Tibial artery (tissue), 4 donors: ENCODE measurements around the gene SP3.

ENCODE experiments used
- DNase-seq, 2 donors: peaks; one replicate each; pipeline ENCODE4 v3.0.0-alpha.2; 2019
- H3K27ac ChIP-seq, 2 donors: fragments of 200-600 bp; sonication (generic) in 1 of 2; 1 replicate in 1 of 2; 2 replicates in 1 of 2; pipeline ENCODE4 v1.5.1; 2018 to 2019; ENCODE audit warnings: mild to moderate bottlenecking in 1 of 2
- H3K27me3 ChIP-seq, 2 donors: fragments of 200-600 bp; sonication (generic) in 1 of 2; one replicate each; pipeline versions ENCODE4 v1.5.1 to v1.6.0; 2016 to 2019
- H3K36me3 ChIP-seq, 3 donors: fragments of 200-600 bp; sonication (generic) in 2 of 3; one replicate each; pipeline ENCODE4 v1.5.1; 2016 to 2019; ENCODE audit warnings: mild to moderate bottlenecking in 2 of 3
- H3K4me1 ChIP-seq, 4 donors: fragments of 200-600 bp; sonication (generic) in 2 of 4; 1 replicate in 3 of 4; 2 replicates in 1 of 4; pipeline ENCODE4 v1.5.1; 2016 to 2019
- H3K4me3 ChIP-seq, 2 donors: fragments of 200-600 bp; sonication (generic) in 1 of 2; 1 replicate in 1 of 2; 2 replicates in 1 of 2; pipeline ENCODE4 v1.5.1; 2018 to 2019; ENCODE audit warnings: mild to moderate bottlenecking in 2 of 2
- H3K9me3 ChIP-seq, 3 donors: fragments of 200-600 bp; sonication (generic) in 1 of 3; one replicate each; pipeline ENCODE4 v1.5.1; 2016 to 2019
- intact Hi-C: fragments of 100-400 bp; cut with DNase I; formaldehyde crosslinking; loops from one replicate; pipeline ENCODE4 v1.15.0; 2023; ENCODE audit warnings: low total_unique reads
- TF ChIP-seq, protein P1 (sequence below), 2 experiments: fragments of 200-600 bp in 1 of 2; fragments of 450-650 bp in 1 of 2; IDR thresholded peaks; one replicate each; pipeline ENCODE4 v1.5.1; 2017 to 2019; ENCODE audit warnings: antibody characterized with exemption in 2 of 2, mild to moderate bottlenecking in 1 of 2, moderate library complexity in 1 of 2

SP3 gene

DNA sequence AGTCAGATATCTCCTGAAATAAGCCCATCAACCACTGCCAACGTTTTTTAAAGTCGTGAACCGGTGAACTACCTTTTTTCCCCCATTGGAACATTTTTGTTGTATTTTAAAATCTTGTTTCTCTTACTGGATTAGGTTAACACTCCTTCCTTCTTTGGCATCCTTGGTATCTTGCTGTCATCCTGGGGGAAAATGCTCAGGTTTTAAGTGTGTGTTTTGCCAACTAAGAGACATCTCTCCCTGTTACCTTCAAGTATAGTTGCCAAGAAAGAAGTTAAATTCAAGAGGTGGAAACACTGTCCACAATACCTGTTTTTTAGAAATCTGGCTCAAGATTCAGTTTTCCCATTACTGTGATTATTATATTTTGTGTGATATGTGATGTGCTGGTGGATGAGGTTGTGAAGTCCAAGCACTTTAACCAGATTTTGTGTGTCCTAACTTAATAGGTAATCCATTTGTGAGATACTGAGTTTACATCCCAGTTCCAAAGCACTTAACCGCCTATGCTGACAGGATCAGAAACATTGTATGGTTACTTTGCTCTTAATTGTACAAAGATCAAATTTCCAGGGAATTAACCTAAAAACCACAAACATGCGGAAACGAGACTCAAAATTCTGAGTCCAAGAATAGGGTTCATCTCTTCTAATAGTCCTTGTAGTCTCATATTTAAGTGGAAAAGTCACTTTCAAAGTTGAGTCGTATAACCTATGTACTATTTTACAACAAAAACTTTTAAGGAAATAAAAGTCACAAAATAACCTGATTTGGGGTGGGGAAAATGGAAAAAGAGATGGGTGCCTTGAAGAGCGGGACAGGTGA, 1.3 kb upstream of the SP3 start:
- intact Hi-C loops, result loop anchor here (10.0 kb wide), 1 partner anchor 278 kb away; the partner anchor contains the start of gene OLA1
- Histone ChIP-seq H3K27me3 (no peaks in the 10 kb centered on the region), H3K27ac (peak overlapping the region; percentile 100), H3K9me3 (no peaks in the 10 kb centered on the region), H3K4me3 (peak overlapping the region; percentile 100), H3K4me1 (peaks cover 0 to 34% (median 9%) of the 10 kb centered on the region in 4 donors), H3K36me3 (no peaks in the 10 kb centered on the region)
- no peak for DNase-seq
- TF ChIP-seq, protein P1, sequence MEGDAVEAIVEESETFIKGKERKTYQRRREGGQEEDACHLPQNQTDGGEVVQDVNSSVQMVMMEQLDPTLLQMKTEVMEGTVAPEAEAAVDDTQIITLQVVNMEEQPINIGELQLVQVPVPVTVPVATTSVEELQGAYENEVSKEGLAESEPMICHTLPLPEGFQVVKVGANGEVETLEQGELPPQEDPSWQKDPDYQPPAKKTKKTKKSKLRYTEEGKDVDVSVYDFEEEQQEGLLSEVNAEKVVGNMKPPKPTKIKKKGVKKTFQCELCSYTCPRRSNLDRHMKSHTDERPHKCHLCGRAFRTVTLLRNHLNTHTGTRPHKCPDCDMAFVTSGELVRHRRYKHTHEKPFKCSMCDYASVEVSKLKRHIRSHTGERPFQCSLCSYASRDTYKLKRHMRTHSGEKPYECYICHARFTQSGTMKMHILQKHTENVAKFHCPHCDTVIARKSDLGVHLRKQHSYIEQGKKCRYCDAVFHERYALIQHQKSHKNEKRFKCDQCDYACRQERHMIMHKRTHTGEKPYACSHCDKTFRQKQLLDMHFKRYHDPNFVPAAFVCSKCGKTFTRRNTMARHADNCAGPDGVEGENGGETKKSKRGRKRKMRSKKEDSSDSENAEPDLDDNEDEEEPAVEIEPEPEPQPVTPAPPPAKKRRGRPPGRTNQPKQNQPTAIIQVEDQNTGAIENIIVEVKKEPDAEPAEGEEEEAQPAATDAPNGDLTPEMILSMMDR (IDR thresholded peaks at IDR 0.05), result no peak

DNA sequence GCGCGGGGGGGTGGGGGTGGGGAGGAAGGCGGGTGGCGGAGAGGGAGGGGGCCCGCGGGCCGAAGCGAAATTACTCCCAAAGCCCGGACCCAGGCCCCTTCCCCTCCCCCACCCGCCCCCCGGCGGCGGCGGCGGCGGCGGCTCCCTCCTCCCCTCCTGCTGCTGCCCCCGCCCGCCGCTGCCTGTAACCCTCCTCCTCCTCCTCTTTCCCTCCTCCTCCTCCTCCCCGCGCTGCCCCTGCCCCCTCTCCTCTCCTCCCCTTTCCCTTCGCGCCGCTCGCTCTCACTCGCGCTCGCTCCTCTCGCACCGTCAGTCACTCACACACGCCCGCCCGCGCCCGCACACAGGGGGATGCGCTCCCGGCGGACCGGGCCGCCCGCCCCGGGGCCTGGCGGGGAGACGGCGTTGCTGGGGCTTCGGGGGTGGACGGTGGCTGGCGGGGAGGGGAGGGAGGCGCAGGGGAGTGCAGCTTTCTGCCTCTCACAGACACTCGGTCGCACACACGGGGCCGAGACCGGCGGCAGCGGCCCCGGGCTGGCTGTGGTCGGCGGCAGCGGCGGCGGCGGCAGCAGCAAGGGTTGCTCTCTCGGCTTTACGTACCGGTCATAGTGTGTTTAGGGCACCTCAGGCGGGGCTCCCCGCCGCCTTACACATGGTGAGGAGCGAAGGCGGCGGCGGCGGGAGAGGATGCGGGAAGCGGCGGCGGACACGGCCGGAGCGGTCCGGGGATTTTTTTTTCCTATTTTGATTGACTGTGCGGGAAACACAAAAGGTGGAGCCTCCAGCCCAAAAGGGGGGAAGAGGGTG, 405 bp downstream of the SP3 start:
- Histone ChIP-seq H3K27me3 (no peaks in the 10 kb centered on the region), H3K36me3 (peaks cover 0 to 5% (median 3%) of the 10 kb centered on the region in 3 donors), H3K4me1 (peaks cover 0 to 42% (median 14%) of the 10 kb centered on the region in 4 donors), H3K27ac (peak overlapping the region; percentile 100), H3K9me3 (no peaks in the 10 kb centered on the region), H3K4me3 (peak overlapping the region; percentile 100)
- peak; percentile 91 to 96 for DNase-seq
- intact Hi-C loops, result loop anchor here (5.0 to 10.0 kb wide), 2 partner anchors 73 to 280 kb away; partner anchors contain the start of gene OLA1
- TF ChIP-seq, protein P1 (IDR thresholded peaks at IDR 0.05), result no peak

DNA sequence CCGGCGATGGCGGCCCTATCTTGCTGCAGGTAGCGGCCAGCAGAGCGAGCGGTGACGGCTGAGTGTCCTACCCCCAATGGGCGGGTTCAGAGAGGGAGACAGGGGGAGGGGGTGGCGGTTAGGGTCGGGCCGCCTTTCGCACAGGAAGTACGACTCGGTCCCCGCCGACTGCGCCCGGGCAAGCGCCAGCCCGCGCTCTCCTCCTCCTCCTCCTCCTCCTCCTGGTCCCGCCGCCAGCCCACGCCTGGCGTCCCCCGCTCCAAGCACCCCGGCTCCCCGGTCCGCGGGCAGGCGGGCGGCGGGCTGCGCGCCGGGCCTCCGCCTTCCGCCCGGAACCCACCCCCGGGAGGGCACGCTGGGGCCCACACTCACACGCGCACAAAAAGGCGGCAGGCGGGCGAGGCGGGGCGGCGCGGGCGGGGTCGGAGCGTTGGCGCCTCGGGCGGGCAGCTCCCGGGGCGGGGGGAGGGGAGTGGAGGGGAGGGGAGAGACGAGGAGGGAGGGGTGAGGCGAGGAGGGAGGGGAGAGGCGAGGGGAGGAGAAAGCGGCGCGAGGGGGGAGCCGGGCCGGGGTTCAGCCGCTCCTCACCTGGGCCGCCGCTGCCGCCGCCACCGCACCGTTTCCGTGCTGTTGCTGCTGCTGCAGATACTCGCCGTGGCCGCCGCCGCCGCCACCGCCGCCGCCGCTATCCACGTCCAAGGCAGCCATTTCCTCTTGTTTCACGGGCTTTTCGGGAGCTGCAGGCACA, 1.2 kb downstream of the SP3 start:
- TF ChIP-seq, protein P1 (IDR thresholded peaks at IDR 0.05), result no peak

DNA sequence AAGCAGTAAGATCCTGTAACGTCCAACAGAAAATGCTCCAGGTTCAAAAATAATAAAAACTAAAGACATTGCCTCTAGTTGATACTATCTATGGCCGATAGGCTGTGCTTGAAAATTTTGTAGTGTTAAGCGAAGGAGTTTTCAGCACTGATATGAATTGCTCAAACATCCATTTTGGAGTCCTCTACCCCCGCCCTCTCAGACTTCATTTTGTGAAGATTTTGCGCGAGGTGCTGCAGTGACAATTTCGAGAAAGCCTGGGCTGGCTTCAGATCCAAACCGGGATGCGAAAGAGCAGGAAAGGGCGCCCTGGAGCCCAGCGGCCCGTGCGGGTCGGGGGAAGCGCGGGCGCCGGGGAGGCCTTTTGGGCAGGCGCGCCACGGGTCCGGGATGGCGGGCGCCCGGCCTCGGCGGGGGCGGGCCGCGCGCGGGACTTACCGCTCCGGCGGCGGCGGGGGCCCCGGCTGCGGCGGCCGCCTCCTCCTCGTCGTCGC, 1.8 kb downstream of the SP3 start:
- DNase-seq, result peak in 1 of 2 donors; percentile 39
- H3K27me3 ChIP-seq, result no peaks in the 10 kb centered on the region
- H3K36me3 ChIP-seq, result peaks cover 0 to 5% (median 3%) of the 10 kb centered on the region in 3 donors
- no peaks in the 10 kb centered on the region for H3K9me3 ChIP-seq
- TF ChIP-seq, protein P1 (IDR thresholded peaks at IDR 0.05), result peak; percentile 41 to 51
- intact Hi-C loops, result loop anchor here (5.0 to 10.0 kb wide), 2 partner anchors 74 to 281 kb away; partner anchors contain the start of gene OLA1
- peaks cover 0 to 55% (median 18%) of the 10 kb centered on the region in 4 donors for H3K4me1 ChIP-seq
- peak overlapping the region; percentile 100 for H3K27ac ChIP-seq
- H3K4me3 ChIP-seq, result peak overlapping the region; percentile 100

More for the DNA sequence above, 1.2 kb downstream of the SP3 start:
- H3K27me3 ChIP-seq, result no peaks in the 10 kb centered on the region
- peak overlapping the region; percentile 100 for H3K4me3 ChIP-seq
- peak; percentile 89 to 95 for DNase-seq
- peaks cover 0 to 5% (median 3%) of the 10 kb centered on the region in 3 donors for H3K36me3 ChIP-seq
- H3K27ac ChIP-seq, result peak overlapping the region; percentile 100
- intact Hi-C loops, result loop anchor here (5.0 to 10.0 kb wide), 2 partner anchors 73 to 281 kb away; partner anchors contain the start of gene OLA1
- H3K4me1 ChIP-seq, result peaks cover 0 to 49% (median 18%) of the 10 kb centered on the region in 4 donors
- H3K9me3 ChIP-seq, result no peaks in the 10 kb centered on the region
